Measurements from ENCODE around the gene EPN3.
A peak's percentile ranks its signal among the peaks of the same experiment; 100 is the strongest.

Gene EPN3

DNA sequence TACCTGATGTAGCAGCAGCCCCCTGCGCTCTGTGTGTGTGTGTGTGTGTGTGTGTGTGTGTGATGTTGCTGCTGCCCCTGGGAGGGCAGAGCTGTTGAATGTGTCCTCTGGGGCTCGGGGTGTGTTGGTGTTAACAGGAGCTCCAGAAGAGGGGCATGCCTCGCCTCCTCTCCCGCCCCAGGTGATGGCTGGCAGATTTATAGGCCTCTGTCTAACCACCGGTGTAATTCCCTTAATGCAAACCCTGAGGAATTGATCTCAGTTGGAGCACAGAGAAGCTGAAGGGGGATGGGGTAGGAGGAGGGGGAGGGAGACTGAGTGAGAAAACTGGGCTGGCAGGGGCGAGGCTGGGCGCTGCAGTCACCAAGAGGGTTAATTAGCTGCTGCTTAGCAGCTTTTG lies 38.0 kb downstream of the EPN3 start:
- no peak for DNase-seq

DNA sequence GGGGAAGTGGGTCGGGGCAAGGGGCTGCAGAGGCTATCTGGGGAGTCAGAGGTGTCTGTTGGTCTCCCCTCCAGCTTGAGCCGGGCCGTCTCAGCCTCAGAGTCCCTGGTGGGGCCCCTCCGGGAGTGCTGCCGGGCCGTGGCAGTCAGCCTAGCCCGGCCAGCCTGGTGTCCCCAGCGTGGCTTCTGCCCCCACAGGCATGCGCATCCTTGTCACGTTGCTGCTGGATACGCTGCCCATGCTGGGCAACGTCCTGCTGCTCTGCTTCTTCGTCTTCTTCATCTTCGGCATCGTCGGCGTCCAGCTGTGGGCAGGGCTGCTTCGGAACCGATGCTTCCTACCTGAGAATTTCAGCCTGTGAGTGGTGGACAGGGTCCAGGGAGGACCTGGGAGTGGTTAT lies 39.1 kb downstream of the EPN3 start:
- no peak for DNase-seq

DNA sequence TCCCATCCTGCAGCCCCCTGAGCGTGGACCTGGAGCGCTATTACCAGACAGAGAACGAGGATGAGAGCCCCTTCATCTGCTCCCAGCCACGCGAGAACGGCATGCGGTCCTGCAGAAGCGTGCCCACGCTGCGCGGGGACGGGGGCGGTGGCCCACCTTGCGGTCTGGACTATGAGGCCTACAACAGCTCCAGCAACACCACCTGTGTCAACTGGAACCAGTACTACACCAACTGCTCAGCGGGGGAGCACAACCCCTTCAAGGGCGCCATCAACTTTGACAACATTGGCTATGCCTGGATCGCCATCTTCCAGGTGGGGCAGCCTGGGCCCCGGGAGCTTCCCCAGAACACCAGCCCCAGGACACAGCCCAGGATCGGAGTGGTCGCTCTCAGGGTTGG lies 40.0 kb downstream of the EPN3 start:
- no peak for DNase-seq

DNA sequence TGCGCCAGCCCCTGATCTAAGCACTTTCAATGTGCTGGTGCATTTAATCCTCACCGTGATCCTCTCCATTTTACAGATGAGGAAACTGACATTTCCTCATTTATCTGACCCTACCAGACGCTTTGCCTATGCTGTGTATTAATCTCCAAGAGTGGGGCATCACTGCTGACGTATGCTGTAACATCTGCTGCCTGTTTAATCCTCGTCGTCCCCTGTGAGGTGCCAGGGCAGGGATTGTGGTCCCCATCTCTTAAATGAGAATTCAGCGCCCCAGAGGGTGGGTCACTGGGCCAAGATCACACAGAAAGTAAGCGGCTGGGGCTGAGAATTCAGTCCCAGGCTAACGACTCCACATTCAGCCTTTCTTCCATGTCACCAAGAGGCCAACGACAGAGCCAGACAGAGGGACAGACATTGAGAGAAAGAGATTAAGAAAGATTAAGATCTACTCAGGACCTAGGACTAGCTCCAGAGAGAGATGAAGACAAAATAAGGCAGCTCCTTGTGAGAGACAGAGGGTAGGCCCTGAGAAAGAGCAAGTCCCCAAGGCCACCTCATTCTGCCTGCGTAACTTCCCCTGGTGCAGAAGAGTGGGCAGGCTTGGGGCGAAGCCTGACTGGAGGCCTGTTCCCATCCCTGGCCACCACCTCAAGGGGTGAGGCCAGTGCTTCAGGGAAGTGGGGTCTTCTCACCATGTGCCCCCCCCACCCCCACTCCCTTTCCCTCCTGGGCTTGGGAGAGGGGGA lies 41.5 kb downstream of the EPN3 start:
- no peak for DNase-seq

DNA sequence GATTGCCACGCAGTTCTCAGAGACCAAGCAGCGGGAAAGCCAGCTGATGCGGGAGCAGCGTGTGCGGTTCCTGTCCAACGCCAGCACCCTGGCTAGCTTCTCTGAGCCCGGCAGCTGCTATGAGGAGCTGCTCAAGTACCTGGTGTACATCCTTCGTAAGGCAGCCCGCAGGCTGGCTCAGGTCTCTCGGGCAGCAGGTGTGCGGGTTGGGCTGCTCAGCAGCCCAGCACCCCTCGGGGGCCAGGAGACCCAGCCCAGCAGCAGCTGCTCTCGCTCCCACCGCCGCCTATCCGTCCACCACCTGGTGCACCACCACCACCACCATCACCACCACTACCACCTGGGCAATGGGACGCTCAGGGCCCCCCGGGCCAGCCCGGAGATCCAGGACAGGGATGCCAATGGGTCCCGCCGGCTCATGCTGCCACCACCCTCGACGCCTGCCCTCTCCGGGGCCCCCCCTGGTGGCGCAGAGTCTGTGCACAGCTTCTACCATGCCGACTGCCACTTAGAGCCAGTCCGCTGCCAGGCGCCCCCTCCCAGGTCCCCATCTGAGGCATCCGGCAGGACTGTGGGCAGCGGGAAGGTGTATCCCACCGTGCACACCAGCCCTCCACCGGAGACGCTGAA lies 43.2 kb downstream of the EPN3 start:
- DNase-seq, result peak; percentile 53

DNA sequence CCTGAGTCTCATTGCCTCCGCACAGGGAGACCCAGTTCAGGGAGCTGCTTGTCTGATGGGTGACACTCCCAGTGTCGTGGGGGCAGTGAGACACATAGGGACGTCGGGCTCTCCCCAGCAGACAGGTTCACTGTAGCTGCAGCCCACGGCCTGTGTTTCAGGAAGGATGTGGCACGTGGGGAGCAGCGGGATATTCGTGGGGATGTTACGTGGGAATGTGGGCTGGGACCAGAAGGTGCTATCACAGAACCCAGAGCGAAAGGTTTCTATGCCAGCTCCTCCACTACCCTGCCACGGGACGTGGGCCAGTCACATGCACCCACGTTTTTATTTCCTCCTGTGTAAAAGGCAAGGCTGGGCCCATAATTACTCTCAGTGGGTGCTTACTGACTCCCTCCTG lies 44.3 kb downstream of the EPN3 start:
- DNase-seq, result no peak

DNA sequence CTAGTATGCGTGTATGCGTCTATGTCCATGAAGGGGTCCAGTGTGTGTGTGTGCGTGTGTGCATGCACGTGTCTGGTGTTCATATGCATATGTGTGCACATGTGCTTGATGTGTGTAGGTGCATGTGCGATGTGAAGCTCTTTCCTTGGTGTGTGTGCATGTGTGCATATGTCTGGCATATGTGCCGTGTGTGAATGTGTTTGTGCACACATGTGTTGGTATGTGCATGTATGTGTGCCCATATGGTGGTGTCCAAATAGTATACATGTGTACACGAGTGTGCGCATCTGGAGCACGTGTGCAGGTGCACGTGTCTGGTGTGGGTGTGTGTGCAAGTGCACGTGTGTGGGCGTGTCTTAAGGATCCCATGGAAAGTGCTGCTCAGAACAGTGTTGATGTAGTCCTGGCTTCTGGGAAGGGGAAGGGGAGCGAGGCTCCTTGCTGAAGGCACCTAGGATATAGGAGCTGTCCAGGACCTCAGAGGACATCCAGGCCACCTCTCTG lies 45.0 kb downstream of the EPN3 start:
- no peak for DNase-seq

DNA sequence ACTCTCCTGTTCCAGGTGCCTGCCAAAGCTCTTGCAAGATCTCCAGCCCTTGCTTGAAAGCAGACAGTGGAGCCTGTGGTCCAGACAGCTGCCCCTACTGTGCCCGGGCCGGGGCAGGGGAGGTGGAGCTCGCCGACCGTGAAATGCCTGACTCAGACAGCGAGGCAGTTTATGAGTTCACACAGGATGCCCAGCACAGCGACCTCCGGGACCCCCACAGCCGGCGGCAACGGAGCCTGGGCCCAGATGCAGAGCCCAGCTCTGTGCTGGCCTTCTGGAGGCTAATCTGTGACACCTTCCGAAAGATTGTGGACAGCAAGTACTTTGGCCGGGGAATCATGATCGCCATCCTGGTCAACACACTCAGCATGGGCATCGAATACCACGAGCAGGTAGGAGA lies 45.6 kb downstream of the EPN3 start:
- DNase-seq, result no peak

DNA sequence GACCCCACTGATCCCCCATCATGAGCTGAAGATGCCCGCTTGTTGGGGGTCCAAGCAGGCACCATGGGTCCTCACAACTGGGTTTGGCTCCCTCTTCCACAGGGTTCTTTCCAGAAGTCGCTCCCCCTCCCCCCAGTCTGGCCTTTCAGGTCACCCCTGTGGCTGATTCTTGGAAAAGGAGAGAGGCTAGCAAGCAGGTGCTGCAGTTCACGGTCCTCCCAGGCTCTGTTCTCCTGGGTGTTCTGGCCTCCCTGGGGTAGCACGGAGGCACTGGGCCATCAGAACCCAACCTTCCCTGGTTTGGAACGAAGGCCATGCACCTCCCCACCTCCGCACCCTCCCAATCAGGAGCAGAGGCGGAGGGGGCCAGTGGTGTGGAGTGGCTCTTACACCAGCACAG lies 46.9 kb downstream of the EPN3 start:
- no peak for DNase-seq

DNA sequence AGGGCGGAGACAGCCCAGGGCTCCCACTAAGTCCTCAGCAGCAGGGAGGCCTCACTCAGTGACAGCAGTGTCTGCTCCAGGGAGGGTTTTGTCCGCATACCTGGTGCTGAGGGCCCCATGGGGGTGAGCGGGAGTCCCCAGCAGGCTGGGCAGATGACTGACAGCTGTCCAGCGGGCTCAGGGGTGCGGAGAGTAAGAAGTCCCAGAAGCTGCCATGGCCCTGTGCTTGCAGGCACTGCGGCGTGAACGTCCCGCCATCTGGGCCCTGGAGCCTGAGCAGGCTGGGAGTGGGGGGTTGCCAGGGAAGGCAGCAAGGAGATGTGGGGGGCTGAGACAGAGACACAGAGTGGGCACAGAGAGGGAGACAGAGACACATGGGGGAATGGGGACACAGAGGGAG lies 48.1 kb downstream of the EPN3 start:
- DNase-seq, result no peak

DNA sequence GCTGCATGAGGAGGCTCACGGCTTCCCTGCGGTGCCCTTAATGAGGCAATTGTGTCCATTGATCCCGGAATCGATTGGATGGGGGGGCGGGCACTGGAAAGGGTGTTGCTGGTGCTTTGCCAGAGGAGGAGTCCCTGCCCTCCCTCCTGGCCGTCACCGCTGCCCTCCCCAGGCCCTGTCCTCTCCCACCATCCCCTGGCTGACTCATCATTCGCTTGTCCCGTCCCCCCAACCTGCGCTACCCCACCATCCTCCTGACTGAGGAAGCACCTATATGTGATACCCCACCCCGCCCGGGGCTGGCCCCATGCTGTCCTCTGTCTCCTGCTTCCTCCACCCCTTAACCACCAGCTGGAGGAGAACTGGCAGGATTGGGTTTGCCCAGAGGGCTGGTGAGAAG lies 48.8 kb downstream of the EPN3 start:
- no peak for DNase-seq

DNA sequence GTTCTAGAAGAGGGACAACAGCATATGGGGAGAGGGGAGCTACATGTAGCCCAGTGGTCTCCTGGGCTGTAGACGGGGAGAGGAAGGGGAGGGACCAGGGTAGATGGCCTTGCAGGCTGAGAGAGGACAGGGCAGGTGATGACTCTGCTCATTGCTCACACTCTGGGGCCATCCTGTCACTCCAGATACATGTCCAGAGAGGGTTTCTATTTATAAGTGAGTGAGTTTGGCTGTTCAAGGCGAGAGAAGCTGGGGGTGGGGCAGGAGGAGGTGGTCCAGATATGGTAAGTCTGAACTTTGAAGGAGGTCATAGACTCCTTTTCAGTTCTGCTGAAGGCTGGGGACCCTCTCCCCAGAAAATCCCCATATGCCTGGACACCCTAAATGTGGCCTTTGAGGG lies 50.2 kb downstream of the EPN3 start:
- no peak for DNase-seq

DNA sequence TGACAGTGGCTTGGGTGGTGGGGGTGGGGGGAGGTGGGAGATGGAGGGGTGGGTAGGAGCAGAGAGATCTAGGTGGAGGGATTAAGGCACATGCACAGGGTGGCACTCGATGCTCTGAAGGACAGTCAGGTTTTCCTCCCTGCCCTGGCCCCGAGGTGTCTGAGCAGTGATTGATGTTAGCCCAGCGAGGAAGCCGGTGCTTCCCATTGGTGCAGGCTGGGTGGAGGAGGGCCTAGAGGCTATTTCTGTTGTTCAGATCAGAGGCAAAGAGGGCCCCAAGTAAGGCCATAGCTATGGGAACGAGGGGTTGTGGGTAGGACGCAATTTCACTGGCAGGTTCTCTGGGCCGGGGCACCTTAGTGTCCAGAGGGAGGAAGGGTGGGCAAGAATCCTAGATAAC lies 51.1 kb downstream of the EPN3 start:
- no peak for DNase-seq

DNA sequence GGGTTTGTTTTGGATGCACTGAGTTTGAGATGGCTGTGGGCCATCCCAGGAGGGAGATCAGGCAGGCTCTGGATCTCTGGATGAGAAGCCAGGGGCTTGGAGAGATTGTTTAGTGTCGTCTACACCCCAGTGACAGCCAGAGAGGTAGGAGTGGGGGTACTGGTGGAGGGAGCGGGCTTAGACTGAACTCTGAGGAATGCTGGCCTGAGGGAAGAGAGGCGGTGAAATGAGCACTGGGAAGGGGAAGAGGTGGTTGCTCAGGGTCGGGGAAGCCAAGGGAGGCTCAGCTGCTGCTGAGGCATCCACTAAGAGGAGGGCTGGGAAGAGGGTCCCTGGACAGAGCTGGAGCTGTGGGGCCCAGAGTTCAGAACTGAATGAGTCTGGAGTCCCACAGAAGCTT lies 51.6 kb downstream of the EPN3 start:
- no peak for DNase-seq

DNA sequence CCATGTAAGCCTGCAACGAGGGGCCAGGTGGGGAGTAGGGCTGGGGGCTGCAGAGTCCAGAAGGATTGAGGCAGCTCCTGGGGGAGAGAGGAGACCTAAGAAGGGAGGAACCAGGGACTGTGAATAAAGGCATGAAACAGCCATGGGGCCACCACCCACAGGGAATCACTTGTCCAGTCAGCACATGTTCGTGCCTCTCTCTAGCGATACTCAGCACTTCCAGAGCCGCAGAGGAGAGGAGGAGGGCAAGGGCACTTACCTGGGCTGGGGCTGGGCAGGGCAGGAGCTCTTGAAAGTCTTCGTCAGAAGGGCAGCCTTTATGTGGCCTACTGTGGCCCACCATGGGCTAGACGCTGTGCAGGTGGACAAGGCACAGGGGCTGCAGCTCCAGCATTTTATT lies 52.2 kb downstream of the EPN3 start:
- peak; percentile 83 for DNase-seq

DNA sequence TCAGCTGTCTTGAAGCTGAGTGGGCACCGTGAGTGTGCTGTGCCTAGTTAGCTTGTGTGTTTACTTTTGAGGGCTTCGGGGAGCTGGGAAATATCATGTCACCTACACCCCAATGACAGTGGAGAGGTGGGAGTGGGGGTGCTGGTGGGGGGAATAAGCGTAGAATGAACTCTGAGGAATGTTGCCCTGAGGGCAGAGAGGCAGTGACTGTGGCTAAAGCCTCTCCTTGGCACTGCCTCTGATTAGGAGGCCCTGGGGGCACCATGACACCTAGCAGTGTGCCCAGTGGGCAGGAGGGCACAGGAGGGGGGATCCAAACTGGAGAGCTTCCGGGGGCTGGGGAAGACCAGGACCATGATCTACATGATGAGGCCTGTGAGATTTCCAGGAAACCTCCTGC lies 52.8 kb downstream of the EPN3 start:
- DNase-seq, result no peak

DNA sequence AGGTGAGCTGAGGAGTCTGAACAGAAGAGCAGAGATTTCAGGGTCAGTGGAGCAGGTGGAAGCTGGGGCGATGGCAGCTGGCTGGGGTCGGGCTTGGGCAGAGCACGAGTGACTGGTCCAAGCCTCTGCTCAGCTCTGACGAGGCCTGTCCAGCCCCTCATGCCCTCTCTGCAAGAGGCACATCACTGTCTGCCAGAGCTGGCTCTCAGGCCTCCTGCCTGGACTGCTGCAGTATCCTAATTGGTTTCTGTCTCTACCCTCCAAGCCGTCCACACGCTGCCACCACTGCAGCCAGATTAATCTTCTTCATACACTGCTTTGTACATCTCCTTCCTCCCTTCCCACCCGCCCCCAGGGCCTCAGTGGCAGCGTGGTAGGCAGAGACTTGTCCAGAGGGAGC lies 53.4 kb downstream of the EPN3 start:
- no peak for DNase-seq

DNA sequence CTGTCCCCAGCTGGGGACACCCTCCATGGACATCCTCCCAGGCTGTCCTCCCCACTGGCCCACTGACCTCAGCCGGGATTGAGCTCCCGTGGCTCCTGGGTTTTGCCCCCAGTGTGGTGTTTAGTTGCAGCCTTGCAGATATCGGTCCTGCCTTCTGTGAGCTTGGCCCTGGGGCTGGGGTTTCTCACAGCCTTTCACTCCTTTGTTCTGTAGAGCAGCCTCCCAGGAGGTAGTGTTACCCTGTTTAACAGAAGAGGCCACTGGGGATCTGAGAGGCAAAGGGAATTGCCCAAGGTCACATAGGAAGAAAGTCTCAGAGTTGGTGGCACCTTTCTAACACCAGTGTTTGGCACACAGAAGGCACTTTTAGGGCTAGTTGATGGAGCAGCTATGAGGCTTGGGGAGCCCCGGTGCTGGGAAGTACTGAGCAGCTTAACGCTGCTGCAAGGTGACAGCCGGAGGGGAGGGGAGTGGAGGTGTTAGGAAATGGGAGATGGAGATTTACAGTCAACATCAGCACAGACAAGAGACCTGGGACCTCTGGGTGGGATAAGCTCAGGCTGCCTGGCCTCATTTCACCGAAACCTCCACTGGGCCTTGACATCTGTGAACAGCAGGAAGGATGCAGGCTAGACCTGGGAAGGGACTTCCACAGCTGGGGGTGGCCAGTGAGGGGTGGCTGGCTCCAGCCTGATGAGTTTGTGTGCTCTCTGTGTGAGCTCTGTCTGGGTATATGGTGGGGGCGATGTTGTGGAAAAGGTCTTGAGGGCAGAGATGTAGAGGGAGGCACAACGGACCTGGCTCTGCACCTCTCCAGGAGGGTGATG lies 54.1 kb downstream of the EPN3 start:
- DNase-seq, result no peak

DNA sequence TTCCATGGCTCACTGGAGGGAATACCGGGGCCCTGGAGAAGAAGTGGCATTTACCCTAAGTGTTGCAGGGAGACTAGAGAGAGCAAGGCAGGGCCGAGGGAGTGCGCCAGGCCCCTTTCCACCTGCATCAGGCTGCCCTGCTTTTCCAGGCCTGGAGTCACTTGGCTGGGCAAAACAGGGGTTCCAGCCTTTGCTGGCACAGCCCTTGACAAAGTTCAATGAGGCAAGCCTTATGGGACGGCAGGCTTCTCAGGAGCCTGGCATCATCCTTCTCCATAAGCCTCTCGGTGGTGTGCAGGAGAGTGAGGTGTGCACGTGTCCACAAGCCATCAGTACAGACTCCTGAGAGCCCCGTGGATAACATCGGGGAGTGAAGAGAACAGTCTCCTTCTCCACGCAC lies 55.0 kb downstream of the EPN3 start:
- no peak for DNase-seq

DNA sequence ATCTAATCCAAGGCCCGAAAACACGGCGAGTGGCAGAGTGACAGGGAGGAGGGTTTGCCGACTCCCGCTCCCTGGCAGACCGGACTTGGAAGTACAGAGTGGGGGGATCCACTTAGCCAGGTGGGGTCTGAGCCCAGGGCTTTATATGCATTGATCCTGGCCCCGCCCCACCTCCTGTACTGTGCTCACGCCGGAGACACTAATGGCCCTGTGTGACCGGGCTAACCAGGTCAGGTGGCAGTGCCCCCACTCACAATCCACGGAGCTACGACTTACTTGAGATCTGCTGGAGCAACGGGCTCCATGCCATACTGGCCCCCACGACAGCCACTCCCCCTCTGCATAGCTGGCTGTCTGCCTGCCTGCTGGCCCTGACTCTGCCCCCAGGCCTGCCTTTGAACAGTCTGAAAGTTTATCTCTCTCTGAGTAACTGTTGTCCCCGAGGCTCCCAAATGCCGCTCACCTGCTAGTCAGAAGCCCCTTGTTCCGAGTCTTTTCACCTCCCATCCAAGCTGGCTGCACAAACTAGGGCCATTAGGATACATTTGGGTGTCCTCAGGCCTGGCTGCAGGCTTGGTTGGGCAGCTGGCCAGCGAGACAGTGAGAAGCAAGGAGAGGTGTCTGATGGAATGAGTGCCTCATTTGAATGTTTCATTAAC lies 56.0 kb downstream of the EPN3 start:
- no peak for DNase-seq

DNA sequence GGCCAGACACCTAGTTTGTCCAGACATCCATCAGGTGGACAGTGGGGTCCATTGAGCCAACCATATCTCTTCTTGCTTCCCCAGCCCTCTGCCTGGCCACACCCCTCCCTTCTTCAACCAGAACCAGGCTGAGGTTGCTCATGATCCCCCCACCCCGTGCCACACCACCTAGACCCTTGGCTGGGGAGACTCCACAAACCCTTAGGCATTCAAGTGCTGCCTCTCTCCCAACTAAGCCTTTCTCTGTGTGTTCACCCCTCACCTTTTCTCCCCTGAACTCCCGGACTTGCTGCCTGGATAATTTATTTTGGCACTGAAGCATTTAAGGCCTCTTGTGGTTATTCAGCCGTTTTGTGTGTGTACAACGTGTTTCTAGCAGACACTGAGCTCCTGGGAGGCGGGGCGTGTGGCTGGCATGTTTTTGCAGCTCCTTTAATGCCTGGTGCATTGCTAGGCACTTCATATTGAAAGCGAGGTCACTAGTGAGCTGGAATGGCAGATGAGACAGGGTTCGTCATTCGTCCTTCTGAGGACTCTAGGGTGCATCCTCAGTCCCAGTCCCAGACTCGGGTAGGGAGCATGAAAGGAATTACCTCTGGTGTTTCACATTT lies 56.7 kb downstream of the EPN3 start:
- DNase-seq, result peak; percentile 32

DNA sequence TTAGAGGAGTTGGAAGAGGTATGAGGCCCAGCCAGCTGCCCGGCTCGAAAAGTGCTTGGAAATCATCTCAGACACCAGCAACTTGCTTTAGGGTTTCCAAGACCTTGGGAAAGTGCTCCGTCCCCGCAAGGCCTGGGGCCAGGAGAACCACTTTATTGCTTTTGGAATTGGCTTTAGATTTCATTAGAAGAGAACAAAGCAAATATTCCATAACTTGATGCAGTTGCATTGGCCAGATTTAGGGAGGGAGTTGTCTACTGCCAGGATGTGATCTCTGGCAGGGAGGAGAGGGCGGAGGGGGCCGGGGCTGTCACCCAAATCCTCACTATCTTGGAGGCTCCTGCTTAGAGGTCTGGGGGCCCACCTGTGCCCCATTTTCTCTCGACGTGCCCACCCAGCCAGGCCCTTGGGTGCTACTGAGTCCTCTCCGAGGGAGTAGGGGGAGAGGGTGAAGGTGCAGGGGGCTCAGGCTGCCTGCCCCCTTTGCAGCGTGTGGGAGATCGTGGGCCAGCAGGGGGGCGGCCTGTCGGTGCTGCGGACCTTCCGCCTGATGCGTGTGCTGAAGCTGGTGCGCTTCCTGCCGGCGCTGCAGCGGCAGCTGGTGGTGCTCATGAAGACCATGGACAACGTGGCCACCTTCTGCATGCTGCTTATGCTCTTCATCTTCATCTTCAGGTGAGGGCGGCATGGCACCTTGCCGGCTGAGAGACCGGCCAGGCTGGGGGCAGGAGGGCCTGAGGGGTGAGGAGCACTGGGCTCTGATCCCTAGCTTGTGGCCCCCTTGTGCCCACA lies 58.6 kb downstream of the EPN3 start:
- no peak for DNase-seq
